ENCODE data around the gene CHRM4. TPM values are rescaled to one million over a fixed set of nuclear protein-coding genes. Genes with fewer than 3 reads are reported as not detected.
A peak's percentile ranks its signal among the peaks of the same experiment; 100 is the strongest.
"Not testable (repeated sequence)": the region's sequence is repeated elsewhere in the genome, so short reads cannot be mapped to it uniquely, and the experiment has no call there.

Gene CHRM4
- total RNA-seq, 1 experiment from 2014 or later: 0.27 TPM

DNA sequence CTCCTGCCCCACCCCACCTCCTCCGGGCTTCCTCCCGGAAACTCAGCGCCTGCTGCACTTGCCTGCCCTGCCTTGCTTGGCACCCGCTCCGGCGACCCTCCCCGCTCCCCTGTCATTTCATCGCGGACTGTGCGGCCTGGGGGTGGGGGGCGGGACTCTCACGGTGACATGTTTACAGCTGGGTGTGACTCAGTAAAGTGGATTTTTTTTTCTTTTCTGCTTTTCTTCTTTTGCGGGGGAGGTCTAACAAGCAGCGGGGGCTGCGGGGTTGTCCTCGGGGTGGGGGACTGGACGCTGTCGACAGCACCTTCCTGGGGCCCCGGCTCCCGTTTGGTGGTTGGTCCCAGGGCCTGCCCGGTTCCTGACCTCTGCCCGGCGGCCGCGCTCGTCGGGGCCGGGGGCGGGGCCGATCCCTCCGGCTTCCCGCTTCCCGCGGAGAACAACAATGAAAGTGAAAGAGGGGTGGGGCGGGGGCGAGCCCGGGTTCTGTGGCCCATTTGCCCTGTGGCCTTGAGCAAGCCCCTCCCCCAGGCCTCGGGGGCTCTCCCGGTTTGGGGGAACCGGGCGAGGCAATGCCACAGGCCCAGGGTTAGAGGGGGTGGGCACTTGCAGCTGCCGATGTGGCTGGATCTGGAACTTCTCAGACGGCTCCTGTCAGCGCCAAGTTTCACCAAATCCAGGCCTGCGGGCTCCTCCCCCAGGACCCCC is 11.1 kb downstream of the CHRM4 start:
- peaks cover 14% of the 10 kb centered on the region for H3K4me1 ChIP-seq
- ChIA-PET CTCF (interaction anchor here (0.6 to 1.4 kb wide), 2 partner anchors 12 to 141 kb away, joined by 3 to 5 read pairs; no protein-coding TSS in a partner anchor), POLR2A (interaction anchor here (0.6 kb wide), 1 partner anchor 27 kb away, joined by 4 read pairs; no protein-coding TSS in a partner anchor)
- DNase-seq: peak; percentile 84 to 85
- Mint-ChIP-seq H3K4me1 (ENCODE audit: low read depth, unreplicated experiment) (no peaks in the 10 kb centered on the region), H3K36me3 (ENCODE audit: insufficient read depth, unreplicated experiment) (peaks cover 63% of the 10 kb centered on the region), H3K27ac (ENCODE audit: unreplicated experiment) (peak overlapping the region; percentile 76), H3K27me3 (ENCODE audit: insufficient read depth, unreplicated experiment) (no peaks in the 10 kb centered on the region), H3K9me3 (ENCODE audit: unreplicated experiment) (no peaks in the 10 kb centered on the region), H3K4me3 (ENCODE audit: unreplicated experiment) (peak overlapping the region; percentile 95)
- TF ChIP-seq, protein P1, sequence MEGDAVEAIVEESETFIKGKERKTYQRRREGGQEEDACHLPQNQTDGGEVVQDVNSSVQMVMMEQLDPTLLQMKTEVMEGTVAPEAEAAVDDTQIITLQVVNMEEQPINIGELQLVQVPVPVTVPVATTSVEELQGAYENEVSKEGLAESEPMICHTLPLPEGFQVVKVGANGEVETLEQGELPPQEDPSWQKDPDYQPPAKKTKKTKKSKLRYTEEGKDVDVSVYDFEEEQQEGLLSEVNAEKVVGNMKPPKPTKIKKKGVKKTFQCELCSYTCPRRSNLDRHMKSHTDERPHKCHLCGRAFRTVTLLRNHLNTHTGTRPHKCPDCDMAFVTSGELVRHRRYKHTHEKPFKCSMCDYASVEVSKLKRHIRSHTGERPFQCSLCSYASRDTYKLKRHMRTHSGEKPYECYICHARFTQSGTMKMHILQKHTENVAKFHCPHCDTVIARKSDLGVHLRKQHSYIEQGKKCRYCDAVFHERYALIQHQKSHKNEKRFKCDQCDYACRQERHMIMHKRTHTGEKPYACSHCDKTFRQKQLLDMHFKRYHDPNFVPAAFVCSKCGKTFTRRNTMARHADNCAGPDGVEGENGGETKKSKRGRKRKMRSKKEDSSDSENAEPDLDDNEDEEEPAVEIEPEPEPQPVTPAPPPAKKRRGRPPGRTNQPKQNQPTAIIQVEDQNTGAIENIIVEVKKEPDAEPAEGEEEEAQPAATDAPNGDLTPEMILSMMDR (IDR thresholded peaks at IDR 0.05; ENCODE audit: insufficient read depth in 1 of 2, low read depth in 1 of 2, low read length in 1 of 2, severe bottlenecking in 1 of 2, unreplicated experiment in 1 of 2): no peak
- H3K9me3 ChIP-seq: no peaks in the 10 kb centered on the region
- BruUV-seq (replicated peaks): no TSS peak
- intact Hi-C loops (cut with micrococcal nuclease; ENCODE audit: unreplicated experiment): loop anchor here (1.0 kb wide), 1 partner anchor 9 kb away; no protein-coding TSS in a partner anchor
- no peaks in the 10 kb centered on the region for H3K27me3 ChIP-seq (replicated peaks; ENCODE audit: control insufficient read depth, insufficient read depth, low read length)
- H3K4me3 ChIP-seq (ENCODE audit: low read depth, low read length): peak overlapping the region; percentile 60
- H3K36me3 ChIP-seq (ENCODE audit: control insufficient read depth, insufficient read depth, low read length): no peaks in the 10 kb centered on the region; the same call in 1 of the 2 replicates

DNA sequence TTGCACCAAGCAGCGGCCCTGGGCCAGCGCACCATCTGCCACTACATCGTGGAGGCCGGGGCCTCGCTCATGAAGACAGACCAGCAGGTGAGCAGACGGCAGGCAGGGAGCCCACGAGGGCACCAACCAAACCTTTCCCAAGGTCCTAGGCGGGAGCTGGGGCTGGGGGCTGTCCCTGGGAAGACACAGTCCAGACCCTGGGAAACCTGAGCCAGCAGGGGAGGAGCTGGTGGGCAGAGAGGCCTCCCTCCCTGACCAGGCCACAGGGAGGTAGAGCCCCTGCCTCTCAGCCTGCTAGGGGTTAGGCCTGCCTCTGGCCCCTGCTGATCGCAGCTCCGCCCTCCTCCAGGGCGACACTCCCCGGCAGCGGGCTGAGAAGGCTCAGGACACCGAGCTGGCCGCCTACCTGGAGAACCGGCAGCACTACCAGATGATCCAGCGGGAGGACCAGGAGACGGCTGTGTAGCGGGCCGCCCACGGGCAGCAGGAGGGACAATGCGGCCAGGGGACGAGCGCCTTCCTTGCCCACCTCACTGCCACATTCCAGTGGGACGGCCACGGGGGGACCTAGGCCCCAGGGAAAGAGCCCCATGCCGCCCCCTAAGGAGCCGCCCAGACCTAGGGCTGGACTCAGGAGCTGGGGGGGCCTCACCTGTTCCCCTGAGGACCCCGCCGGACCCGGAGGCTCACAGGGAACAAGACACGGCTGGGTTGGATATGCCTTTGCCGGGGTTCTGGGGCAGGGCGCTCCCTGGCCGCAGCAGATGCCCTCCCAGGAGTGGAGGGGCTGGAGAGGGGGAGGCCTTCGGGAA is 11.9 kb downstream of the CHRM4 start:
- peak; percentile 67 to 75 for DNase-seq
- CTCF ChIA-PET: interaction anchor here (1.4 kb wide), 1 partner anchor 13 kb away, joined by 5 read pairs; no protein-coding TSS in a partner anchor
- intact Hi-C loops (cut with micrococcal nuclease; ENCODE audit: unreplicated experiment); H3K27me3 Mint-ChIP-seq (ENCODE audit: insufficient read depth, unreplicated experiment); H3K36me3 ChIP-seq (ENCODE audit: control insufficient read depth, insufficient read depth, low read length); H3K4me1 Mint-ChIP-seq (ENCODE audit: low read depth, unreplicated experiment); BruUV-seq (replicated peaks); H3K9me3 Mint-ChIP-seq (ENCODE audit: unreplicated experiment); H3K4me3 ChIP-seq (ENCODE audit: low read depth, low read length); H3K27me3 ChIP-seq (replicated peaks; ENCODE audit: control insufficient read depth, insufficient read depth, low read length); H3K9me3 ChIP-seq: not testable (repeated sequence)
- POLR2A ChIA-PET: interaction anchor here (0.6 kb wide), 1 partner anchor 28 kb away, joined by 4 read pairs; no protein-coding TSS in a partner anchor
- H3K4me1 ChIP-seq: peaks cover 14% of the 10 kb centered on the region
- Mint-ChIP-seq H3K4me3 (ENCODE audit: unreplicated experiment) (peak overlapping the region; percentile 95), H3K27ac (ENCODE audit: unreplicated experiment) (peak overlapping the region; percentile 79), H3K36me3 (ENCODE audit: insufficient read depth, unreplicated experiment) (peaks cover 63% of the 10 kb centered on the region)

DNA sequence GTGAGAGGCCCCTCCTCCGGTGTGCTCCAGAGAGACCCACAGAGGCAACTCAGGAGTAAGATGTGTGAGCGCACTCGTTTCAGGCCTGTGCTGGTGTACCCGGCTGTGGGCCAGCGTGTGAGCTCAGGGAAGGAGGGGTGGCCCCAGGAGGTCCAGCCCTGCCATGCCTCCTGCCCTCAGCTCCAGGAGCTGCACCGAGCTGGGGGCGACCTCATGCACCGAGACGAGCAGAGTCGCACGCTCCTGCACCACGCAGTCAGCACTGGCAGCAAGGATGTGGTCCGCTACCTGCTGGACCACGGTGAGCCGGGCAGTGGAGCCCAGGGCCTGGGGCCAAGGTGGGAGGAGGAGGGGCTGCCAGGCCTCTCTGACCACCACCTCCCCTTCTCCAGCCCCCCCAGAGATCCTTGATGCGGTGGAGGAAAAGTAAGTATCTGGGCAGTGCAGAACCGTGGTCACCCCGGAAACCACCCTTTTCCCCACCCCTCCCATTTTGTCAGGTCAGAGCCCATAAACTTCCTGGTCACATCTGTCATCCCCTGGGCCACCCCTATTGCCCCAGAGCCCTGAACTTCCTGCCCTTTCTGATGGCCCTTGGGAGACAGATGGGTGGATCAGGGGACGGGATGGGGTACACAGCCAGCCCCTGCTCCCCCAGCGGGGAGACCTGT is 12.6 kb downstream of the CHRM4 start:
- peak overlapping the region; percentile 79 for H3K27ac Mint-ChIP-seq (ENCODE audit: unreplicated experiment)
- peaks cover 13% of the 10 kb centered on the region for H3K4me1 ChIP-seq
- no peaks in the 10 kb centered on the region; the same call in 1 of the 2 replicates for H3K36me3 ChIP-seq (ENCODE audit: control insufficient read depth, insufficient read depth, low read length)
- peak overlapping the region; percentile 95 for H3K4me3 Mint-ChIP-seq (ENCODE audit: unreplicated experiment)
- BruUV-seq (replicated peaks): no TSS peak
- ChIA-PET POLR2A (no interaction called here), CTCF (no interaction called here)
- no peaks in the 10 kb centered on the region for H3K27me3 Mint-ChIP-seq (ENCODE audit: insufficient read depth, unreplicated experiment)
- no peak for DNase-seq
- no peaks in the 10 kb centered on the region for H3K9me3 ChIP-seq
- H3K36me3 Mint-ChIP-seq (ENCODE audit: insufficient read depth, unreplicated experiment): peaks cover 66% of the 10 kb centered on the region
- no peak overlapping the region for H3K4me3 ChIP-seq (ENCODE audit: low read depth, low read length)
- no peaks in the 10 kb centered on the region for H3K4me1 Mint-ChIP-seq (ENCODE audit: low read depth, unreplicated experiment)
- intact Hi-C loops (cut with micrococcal nuclease; ENCODE audit: unreplicated experiment): no loop called here
- TF ChIP-seq, protein P1 (IDR thresholded peaks at IDR 0.05; ENCODE audit: insufficient read depth in 1 of 2, low read depth in 1 of 2, low read length in 1 of 2, severe bottlenecking in 1 of 2, unreplicated experiment in 1 of 2): no peak
- no peaks in the 10 kb centered on the region for H3K27me3 ChIP-seq (replicated peaks; ENCODE audit: control insufficient read depth, insufficient read depth, low read length)
- H3K9me3 Mint-ChIP-seq (ENCODE audit: unreplicated experiment): no peaks in the 10 kb centered on the region

All from Caco-2 (cell line).